SKM-1 (cell line): ENCODE results near the gene TCEA2.
"Not testable (repeated sequence)": the region's sequence is repeated elsewhere in the genome, so short reads cannot be mapped to it uniquely, and the experiment has no call there.

Experiments
- DNase-seq: peaks from one replicate; lab custom pipeline; 2025; ENCODE audit not compliant: unreplicated experiment; lab: John Stamatoyannopoulos, UW

Gene TCEA2

DNA sequence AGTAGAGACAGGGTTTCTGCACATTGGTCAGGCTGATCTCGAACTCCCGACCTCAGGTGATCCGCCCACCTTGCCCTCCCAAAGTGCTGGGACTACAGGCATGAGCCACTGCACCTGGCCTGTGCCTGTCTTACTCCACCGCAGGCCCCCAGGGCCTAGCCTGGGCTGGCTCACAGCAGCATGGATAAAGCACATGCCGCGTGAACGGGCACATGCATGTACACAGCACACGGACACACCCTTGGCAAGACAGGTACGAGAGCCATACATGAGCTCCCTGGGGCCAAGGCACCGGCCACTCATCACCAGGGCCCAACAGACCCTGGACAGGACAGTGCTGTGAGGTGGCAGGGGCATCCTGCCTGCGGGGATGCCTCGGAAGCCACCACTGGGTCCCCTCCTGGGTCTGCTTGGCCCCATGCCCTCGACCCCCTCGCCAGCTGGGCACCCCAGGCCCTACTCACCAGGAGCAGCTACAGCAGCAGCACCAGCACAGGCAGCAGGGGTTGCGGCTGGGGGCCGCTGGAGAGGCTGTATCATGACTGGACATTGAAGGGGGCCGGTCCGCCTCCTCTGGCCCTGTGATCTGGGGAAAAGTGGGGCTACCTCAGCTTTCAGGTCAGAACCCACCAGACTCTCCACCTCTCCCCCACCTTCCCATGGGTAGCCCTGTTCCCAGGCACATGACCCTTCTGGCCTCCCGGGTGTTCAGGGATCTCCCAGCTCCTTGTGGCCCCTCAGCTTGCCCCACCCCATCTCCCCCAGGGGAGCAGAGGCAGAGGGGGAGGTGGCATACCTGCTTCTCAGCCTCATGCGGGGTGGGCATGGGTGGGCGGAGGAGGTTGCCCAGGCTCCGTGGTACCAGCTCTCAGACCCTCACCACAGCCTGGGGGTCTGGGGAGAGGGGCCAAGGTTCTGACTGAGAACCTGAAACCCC lies 13.3 kb downstream of the TCEA2 start:
- no peak for DNase-seq

DNA sequence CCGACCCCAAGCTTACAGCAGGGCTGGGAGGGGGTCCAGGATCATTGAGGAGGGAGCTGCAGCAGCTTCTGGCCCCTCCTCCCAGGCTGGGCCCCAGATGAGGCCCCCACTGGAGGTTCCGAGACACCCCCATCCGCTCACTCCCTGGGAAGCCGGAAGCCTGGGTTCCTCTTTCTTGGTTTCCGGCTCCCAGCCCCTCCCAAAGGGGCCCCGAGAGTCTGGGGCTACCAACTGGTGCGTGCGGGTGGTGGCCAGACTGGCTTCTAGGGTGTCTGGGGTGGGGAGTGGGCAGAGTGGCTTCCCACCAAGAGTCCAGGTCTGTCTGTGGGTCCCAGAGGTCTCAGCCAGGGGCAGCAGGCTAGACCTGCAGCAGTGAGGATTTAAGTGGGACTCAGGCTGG lies 14.1 kb downstream of the TCEA2 start:
- DNase-seq = peak; percentile 68

DNA sequence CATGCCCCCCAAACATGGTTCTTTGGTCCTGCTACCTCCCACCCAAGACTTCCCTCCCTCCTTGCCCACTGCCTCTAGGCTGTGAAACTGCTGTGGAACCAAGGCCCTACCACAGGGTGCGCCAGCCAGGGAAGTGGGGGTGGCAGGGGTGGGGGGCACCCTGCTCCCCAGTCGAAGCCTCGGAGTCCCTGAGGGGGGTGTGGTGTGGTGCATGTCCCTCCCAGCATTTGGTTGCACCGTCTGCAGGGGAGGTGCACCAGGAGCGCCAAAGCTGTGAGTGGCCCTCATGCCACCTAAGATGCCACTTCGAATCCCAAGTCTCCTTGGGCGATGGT lies 14.5 kb downstream of the TCEA2 start:
- no peak for DNase-seq

DNA sequence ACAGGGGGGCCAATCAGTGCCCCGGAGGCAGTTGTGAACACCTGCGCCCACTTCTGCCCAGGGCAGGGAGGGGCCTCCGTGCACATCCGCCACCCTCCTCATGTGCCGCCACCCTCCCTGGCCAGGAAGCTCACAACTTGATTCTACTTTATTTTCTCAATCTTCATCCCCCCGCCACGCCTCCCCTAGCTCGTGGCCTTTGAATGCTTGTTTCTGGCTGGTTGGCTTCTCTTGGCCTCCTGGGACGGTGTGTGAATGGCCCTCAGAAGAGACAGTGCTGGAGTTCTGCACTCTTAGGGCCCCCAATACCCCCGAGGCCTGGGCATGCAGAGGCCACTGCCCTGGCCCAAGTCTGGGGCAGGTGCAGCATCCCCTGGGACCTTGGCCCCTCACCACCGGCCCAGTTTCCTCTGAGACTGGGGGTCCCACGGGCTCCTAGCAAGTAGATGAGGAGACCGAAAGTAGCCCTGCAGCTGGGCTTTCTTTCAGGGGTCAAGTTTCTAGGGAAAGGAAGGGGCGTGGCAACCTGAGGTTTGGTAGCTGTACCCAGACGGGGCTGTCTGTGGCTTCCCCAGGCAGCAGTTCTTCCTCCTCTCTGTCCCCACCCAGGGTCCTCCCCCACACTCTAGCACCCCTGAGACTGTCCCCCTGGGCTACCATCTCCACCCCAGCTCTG lies 15.0 kb downstream of the TCEA2 start:
- peak; percentile 86 for DNase-seq

DNA sequence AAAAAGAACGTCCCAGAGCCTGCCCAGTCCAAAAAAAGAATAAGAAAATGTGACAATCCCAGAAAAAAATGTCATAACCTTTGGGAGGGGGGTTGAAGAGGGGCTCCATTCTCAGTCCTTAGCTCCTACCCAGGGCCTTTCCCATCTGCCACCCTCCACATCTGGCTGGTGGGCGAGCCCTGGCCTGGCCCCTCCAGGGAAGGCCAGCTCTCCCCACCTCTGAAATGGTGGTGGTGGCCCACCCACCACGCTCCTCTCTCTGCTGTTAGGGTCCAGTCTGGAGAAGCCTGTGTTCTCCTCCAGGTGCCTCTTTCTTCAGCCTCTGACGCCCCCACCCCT lies 15.9 kb downstream of the TCEA2 start:
- DNase-seq = no peak

DNA sequence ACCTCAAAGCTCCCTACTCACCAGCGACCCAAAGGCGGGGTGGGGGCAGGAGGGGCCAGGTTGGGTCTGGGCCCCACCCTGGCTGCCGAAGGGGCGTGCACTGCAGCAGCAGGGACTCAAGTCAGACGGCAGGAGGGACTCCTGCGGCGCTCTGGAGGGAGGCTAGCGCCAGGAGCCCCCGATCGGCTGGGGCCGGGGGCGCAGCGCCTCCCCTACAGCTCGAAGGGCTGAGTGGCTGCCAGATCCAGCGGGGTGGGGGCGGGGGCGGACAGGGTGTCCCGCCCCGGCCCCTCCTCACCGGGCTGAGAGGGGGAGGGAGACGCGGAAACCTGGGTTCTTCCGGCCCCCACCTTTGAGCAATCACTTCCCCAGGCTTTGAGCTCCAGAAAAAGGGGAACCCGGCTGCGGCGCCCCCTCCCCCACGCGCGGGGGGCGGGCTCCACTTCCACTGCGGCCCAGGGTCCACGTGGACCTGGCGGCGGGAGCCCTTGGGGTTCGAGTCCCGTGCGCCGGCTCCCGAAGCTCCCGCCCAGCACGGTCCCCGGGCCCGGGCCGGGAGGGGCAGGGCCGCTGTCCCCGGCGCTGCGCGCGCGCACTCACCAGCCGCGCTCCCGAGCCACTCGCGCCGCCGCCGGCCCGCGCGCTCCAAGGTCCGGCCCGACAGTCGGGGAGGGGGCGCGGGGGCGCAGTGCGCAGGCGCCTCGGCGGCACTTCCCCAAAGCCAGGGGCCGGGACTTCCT lies 16.4 kb downstream of the TCEA2 start, which contains the start of gene RGS19:
RGS19 (minus strand) TSS at position 246 of the 740 bp plus-strand sequence. CDS start 2,632 bp downstream, outside the sequence.
- peak; percentile 84 for DNase-seq

DNA sequence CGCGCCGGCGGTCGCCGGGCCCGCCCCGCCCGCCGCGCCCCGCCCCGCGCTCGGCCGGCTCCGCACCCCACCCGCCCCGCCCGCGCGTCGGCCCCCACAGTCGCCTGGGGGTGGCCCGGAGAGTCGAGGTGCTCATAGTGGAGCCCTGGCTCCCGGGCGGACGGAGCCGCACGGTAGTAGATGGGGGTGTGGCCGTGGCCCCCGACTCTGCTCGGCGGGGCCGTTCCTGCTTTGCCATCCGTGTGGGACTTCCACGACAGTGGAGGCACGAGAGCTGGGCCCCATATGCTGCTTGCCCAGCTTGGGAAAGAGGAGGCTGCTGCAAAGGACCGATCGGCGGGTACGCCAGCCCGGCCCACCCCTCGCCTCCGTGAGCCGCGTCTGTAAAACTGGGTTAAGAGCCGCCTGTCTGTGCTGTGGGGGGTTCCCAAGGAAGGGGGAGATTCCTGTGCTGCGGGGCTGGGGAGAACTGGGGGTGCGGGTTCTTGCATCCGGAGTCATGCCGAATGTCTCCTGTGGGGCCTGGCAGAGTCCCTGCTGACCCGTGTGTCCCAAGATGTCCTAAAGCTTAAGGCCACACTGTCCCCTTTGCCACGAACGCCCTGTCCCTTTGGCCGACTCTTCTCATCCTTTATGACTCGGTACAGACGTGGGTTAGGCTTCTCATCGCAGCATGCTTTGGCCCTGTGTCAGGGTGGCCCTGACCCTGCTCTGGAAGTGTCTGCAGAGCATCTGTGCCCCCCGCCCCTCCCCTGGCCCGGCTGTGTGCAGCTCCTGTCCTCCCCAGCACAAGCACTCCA lies 17.2 kb downstream of the TCEA2 start, which contains the start of gene OPRL1:
OPRL1 (plus strand) TSS at position 70 of the 800 bp plus-strand sequence. CDS start 12,639 bp downstream, outside the sequence.
- no peak for DNase-seq

DNA sequence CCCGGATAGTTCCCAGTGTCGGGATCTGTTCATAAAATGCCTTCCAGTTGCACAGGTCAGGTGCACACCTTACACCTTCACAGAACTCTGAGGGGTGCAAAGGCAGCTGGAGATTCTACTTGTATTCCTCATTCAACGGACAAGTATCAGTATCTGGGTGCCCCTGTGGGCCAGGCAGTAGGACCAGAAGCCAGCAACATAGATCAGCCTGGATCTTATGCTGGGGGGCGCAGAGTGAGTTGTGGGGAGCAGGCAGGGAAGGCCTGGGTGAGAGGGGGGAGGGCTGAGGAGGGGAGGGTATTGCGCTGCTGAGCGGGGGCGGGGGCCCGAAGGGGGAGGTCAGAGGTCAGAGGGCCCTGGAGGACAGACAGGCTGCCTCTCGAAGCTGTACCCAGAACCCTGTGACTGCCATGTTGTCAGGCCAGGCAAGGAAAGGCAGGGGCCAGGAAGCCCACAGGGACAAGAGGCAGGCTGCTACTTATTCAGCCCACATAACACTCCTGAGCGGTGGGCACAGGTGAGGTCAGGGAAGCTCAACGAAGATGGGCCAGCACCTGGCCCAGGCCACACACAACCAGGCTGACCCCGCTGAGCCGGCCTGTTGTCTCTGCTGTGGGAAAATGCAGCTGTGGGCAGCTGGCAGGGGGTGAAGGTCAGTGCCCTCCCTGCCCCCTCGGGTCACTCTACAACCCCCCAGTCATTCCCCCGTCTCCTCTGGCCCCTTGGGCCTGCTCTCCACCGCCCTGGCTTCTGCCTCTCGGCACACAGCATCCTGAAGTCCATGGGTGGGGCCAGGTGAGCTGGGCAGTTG lies 18.0 kb downstream of the TCEA2 start:
- DNase-seq = no peak

DNA sequence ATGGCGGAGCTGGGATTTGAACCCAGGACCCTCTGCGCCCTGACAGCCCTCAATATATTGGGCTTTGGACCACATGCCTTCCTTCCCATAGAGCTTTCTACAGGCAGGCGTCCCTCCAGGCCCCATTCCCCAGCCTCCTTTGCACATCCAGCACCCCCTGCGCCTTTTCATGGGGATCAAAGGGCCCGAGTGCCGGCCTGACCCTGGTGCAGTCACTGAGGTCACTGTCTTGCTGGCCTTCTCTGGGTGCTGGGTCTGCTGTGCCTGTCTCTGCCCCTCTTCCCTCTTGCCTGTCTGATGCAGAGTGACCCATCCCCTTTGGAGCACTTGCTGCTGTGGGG lies 18.6 kb downstream of the TCEA2 start:
- DNase-seq = no peak

DNA sequence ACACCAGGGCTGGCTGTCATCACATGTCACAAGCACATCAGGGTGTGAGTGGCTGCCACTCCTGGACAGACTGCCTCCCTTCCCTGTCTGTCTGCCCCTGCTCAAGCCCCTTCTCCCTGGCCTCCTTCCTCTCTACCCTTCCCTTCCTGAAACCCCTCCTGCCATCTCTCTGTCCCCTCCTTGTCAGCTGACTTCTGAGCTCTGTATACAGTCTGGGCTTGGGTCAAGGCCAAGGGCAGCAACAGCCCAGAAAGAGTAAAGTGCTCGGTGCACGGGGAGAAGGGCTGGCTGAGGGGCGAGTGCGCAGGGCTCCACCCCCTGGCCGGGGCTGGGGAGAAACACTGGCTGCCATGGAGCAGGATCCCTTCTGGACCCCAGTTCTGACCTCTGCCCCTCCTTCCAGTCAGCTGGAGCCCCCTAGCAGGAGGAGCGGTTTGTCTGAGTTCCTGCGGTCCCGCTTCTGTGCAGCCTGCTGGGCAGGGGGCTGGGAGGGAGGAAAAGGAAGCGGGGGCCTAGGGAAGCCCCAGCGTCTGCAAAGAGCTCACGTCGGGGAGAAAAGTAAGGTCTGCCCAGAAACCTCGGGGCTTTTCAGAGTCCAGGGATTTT lies 19.2 kb downstream of the TCEA2 start:
- DNase-seq = no peak

DNA sequence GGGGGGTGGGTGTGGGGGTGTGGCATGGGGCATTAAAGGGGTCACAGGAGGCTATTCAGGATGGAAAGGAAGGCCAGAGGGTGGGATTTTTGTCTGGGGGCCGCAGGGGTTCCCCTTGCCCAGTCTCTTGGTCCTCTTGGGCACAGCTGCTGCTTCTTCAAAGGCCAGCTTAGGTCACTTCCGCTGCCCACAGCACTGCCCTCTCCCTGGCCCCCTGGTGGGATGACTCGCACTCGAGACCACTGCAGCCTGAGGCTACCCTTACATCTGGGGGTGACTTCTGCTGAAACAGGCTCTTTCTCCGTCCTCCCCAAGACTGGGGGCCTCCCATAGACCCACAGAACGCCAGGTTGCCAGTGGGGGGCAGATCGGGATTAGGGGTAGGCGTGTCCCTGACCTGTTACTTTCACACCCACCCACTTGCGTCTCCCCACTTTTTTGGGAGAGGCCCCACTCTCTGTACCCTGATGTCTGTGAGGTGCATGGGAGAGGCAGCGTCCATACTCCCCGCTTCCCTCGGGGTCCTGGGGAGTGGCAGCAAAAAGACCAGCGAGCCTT lies 19.9 kb downstream of the TCEA2 start:
- no peak for DNase-seq

DNA sequence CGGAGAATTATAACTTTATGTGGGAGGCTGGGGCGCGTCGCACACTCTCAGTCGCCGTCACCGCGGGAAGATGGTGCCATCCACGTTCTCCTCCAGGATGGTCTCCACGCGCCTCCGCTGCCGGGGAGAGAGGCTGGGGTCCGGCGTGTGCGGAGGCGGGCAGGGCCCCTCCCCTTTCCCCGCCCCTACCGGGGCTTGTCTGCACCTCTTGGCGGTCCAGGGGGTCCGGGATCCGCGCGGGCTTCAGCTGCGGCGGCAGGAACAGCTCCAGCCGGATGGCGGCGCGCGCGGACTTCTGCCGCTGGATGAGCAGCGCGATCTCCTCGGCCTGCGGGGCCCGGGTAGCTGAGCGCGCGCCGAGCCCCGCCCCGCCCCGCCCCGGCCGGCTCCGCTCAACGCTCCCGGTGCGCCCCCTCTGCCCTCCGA lies 20.4 kb downstream of the TCEA2 start:
- peak; percentile 60 for DNase-seq

DNA sequence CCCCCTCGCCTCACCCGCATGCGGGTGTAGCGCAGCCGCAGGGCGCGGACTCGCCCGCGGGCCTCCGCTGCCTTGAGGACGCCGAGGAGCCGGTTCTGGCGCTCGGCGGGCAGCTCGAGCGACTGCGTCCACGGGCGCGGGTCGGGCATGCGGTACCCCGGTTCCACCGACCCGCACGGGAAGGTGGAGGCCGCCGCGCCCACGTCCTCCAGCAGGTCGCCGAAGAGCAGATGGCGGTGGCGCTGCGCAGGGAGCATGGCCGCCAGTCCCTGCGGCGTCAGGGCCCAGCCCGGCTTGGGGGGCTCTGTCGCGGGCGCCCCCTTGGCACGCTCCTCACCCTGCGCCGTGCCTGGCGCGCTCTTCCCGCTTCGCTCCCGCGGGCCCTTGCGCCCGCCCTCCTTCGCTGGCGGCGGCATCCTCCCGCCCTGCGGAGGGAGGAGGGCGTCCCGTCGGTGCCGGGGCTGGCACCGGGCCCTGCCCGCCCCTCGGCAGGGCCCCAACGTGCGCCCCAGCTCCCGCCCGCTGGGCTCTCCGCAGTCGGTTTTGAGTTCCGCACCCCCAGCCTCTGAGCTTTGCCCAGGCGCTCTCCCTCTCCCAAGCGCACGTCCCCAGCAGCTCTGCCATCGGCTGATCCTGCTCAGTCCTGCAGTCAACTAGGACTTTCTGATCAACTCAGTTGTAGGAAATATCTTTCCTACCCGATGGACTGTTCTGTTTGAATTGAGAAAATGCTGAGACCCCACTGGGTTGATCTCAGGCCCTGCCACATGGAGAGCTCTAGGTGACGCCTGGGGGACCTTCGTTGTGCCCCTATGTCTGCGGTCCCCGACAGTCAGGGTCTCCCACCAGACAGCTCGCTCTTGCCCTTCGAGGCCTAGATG lies 21.0 kb downstream of the TCEA2 start, which contains the start of gene LKAAEAR1:
LKAAEAR1 (minus strand) TSS at position 595 of the 881 bp plus-strand sequence; CDS start at position 416, 179 bp downstream.
- DNase-seq = no peak

DNA sequence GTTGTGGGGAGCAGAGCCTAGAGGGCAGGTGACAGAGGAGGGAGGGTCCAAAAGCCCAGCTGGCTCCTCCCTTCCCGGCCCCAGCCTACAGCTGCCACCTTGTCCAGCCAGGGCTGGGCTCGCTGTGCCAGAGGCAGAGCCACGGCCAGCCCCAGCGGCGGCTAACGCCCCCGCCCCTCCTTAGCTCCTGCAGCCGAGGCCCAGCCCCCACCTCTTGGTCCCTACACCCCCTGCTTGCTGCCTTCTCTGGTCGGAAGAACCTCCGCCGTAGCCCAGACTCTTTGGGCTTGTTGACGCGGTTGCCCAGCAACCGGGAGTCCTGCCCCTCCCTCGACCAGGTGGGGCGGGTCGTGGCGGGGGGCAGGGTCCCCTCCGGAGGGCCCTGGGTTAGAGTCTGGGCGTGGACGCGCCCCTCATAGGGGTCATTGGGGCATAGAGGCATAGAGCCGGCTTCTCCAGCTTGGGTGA lies 21.7 kb downstream of the TCEA2 start:
- no peak for DNase-seq

DNA sequence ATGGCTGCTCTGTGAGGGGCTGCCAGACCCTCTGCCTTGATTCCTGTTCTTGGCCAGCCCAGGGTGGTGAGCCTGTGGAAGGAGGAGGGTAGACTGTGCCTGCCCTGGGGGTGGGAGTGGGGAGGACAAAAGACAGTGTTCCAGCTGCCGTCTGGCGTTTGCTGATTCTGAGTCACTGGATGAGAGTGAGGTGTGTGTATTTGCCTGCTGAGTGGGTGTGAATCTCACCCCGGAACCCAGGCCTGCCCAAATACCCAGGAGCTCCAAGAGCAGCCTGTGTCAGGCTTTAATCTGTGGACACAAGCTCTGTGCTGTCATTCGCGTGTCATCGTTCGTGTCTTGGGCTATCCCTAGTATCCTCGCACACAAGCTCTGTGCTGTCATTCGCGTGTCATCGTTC lies 23.8 kb downstream of the TCEA2 start:
- DNase-seq = no peak

DNA sequence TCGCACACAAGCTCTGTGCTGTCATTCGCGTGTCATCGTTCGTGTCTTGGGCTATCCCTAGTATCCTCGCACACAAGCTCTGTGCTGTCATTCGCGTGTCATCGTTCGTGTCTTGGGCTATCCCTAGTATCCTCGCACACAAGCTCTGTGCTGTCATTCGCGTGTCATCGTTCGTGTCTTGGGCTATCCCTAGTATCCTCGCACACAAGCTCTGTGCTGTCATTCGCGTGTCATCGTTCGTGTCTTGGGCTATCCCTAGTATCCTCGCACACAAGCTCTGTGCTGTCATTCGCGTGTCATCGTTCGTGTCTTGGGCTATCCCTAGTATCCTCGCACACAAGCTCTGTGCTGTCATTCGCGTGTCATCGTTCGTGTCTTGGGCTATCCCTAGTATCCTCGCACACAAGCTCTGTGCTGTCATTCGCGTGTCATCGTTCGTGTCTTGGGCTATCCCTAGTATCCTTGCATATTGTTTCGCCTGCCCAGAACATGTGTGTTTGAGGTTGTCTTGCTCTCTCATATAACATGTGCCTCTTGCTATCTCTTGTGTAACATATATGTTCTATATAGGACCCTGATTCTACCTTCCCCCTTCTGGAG lies 24.3 kb downstream of the TCEA2 start:
- DNase-seq = not testable (repeated sequence)

DNA sequence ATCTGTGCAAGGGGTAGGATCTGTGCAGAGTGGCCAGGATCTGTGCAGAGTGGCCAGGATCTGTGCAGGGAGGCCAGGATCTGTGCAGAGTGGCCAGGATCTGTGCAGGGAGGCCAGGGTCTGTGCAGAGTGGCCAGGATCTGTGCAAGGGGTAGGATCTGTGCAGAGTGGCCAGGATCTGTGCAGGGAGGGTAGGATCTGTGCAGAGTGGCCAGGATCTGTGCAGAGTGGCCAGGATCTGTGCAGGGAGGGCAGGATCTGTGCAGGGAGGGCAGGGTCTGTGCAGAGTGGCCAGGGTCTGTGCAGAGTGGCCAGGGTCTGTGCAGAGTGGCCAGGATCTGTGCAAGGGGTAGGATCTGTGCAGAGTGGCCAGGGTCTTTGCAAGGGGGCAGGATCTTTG lies 25.6 kb downstream of the TCEA2 start:
- not testable (repeated sequence) for DNase-seq

DNA sequence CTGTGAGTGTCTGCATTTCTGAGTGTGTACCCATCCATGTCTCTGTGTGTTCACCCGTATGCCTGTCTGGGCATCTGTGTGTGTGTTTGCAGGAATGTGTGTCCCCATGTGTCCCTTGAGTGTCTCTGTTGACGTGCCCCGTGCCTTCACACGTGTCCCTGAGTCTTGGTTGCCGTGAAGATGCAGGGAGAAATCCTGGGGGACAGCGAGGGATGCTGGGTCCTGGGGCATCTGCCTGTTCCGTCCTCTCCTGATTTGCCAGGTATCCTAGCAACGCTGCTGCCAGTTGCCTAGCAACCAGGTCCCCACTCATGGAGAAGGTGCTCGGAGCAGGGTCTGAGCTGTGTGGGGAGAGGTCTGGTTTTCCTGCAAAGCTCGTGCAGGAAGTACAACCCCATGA lies 27.2 kb downstream of the TCEA2 start:
- DNase-seq = no peak
